RWPE1 (cell line): ENCODE data around the gene OR11H6.
A peak's percentile ranks its signal among the peaks of the same experiment; 100 is the strongest.
"Not testable (repeated sequence)": the region's sequence is repeated elsewhere in the genome, so short reads cannot be mapped to it uniquely, and the experiment has no call there.

ENCODE experiments used
- CTCF ChIA-PET: fragments of 350-600 bp; sonication (Branson Sonifier 250); formaldehyde crosslinking; extraction: SDS; loops from one replicate; lab custom pipeline; 2021; lab: Yijun Ruan, JAX
- POLR2A ChIA-PET: fragments of 400-600 bp; formaldehyde crosslinking; extraction: SDS; loops from one replicate; lab custom pipeline; 2020; ENCODE audit warnings: antibody characterized with exemption; ENCODE audit not compliant: low non-redundant PET; lab: Yijun Ruan, JAX
- DNase-seq: peaks from one replicate; pipeline ENCODE4 v3.0.0; 2012; ENCODE audit warnings: low spot score
- H3K27ac ChIP-seq: fragments of 450-650 bp; 2 replicates; pipeline ENCODE4 v1.5.1; 2017
- CTCF ChIP-seq: fragments of 450-650 bp; conservative IDR thresholded peaks from 2 replicates; pipeline ENCODE4 v1.5.1; 2017; ENCODE audit warnings: low read depth, mild to moderate bottlenecking

Gene OR11H6

GRCh38 chr14:20247646-20248246 lies 24.2 kb downstream of the OR11H6 start:
- POLR2A ChIA-PET, result no interaction called here
- peak; percentile 33 for DNase-seq
- CTCF ChIA-PET, result interaction anchor here (0.6 to 0.7 kb wide), 2 partner anchors 60 to 70 kb away, joined by 3 to 6 read pairs; no protein-coding TSS in a partner anchor
- no peak overlapping the region for H3K27ac ChIP-seq
- 0 out of 2 replicates have a peak, but pooled peaks have one; percentile 12 for TF ChIP-seq CTCF

- peak; percentile 83 for DNase-seq
- H3K27ac ChIP-seq, result peak overlapping the region; percentile 73
- ChIA-PET CTCF (no interaction called here), POLR2A (no interaction called here)
- TF ChIP-seq CTCF, result no peak
Measured at GRCh38 chr14:20262642-20263128, 39.2 kb downstream of the OR11H6 start.

GRCh38 chr14:20264361-20264760 lies 40.9 kb downstream of the OR11H6 start:
- H3K27ac ChIP-seq, CTCF ChIA-PET, POLR2A ChIA-PET, DNase-seq: not testable (repeated sequence)

- no peak overlapping the region for H3K27ac ChIP-seq
- CTCF ChIA-PET, result no interaction called here
Measured at GRCh38 chr14:20274062-20274461, 50.6 kb downstream of the OR11H6 start.

More at GRCh38 chr14:20274062-20274461, 50.6 kb downstream of the OR11H6 start:
- POLR2A ChIA-PET, result no interaction called here
- DNase-seq, result no peak
- TF ChIP-seq CTCF, result no peak
